NCI-H146 treated with DMSO at 0.1 percent for 48 hours (cell line): ENCODE results near the gene ME3.
A peak's percentile ranks its signal among the peaks of the same experiment; 100 is the strongest.
"Not testable (repeated sequence)": the region's sequence is repeated elsewhere in the genome, so short reads cannot be mapped to it uniquely, and the experiment has no call there.

ENCODE experiments used
- DNase-seq: peaks from one replicate; lab custom pipeline; 2025; ENCODE audit not compliant: unreplicated experiment; lab: John Stamatoyannopoulos, UW

The ME3 gene

DNA sequence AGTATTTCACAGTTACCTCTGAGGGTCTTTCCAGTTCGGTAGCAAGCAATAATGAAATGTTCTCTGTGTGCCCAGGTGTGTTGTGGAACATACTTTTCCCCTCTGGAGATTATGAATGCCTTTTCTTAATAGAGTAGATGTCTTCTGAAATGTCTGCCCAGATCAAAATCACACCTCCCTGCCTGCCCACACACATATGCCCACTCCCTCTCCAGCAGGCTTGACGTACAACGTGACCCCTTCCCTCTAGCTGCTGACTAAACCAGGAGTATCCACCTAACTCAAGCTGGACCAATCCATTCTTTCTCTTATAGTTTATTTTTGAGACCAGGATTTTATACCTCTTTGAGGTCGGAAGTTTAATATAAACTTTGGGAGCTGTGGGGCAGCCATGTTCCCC lies 48.7 kb downstream of the ME3 start:
- no peak for DNase-seq

DNA sequence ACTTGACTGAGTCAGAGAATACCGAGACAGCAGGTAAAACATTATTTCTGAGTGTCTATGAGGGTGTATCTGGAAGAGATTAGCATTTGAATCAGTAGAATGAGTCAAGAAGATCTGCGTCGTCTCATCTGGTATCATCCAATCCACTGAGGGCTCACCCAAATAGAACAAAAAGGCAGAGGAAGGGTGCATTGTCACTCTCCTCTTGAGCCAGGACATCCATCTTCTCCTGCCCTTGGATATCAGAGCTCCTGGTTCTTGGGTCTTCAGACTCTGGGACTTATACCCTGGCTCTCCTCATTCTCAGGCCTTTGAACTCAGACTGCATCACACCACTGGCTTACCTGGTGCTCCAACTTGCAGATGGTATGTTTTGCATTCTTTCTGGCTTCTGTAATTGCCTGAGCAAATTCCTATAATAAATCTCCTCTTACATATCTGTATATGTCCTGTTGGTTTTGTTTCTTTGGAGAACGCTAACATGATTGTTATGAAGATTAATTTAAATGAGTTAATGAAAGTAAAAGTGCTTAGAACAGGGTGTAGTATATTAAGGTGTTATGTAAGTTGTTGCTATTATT lies 49.3 kb downstream of the ME3 start:
- DNase-seq, result no peak

DNA sequence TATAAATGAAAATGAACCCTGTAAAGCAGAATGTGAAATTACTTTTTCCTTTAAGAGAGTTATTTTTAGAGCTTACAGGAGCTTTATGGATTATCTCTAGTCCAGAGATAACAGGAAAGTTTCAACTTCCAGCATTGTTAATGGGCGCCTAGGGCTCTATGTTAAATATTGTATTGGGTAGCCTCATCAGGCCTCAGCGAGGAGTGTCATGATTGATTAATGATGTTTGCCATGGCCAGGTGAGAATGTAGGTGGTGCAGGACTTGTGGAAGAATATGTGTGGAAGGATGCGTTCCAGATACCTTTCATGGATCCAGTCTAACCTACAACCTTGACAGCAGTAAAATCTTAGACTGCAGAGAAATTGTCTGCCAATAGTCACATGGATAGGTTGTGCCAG lies 50.6 kb downstream of the ME3 start:
- peak; percentile 43 for DNase-seq

DNA sequence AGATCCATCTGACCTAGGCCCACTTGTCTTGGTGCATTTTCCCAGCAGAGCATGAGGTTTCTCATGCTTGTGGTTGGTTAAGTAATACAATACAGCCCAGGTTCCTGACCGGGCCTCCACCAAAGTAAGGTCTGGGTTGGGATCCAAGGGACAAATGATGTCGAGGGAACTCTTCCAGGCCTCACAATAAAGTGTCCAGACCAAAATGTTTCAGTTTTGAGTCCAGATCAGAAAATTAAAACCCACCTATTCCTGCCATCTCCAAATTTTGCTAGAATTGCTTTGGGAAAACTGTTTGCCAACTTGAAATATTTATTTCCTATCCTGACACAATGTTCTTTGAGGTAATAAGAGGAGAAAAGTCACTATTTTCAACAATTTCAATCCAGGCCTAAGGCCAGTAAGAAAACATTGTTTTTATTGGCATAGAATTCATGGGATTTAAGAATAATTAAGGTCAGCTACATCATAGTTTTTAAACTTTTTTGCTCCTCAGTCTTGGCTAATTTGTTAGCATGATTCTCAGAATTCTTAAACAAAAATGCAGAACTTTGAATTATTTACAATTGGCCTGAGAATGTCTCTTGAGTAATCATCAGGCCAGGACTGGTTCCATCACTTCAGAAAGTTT lies 51.4 kb downstream of the ME3 start:
- no peak for DNase-seq

DNA sequence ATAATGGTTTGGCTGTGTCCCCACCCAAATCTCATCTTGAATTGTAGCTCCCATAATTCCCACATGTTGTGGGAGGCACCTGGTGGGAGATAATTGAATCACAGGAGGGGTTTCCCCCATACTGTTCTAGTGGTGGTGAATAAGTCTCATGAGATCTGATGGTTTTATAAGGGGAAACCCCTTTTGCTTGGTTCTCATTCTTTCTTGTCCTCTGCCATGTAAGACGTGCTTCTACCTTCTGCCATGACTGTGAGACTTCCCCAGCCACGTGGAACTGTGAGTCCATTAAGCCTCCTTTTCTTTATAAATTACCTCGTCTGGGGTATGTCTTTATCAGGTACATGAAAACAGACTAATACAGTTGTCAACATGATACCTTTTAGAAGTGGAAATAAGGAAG lies 53.0 kb downstream of the ME3 start:
- not testable (repeated sequence) for DNase-seq

DNA sequence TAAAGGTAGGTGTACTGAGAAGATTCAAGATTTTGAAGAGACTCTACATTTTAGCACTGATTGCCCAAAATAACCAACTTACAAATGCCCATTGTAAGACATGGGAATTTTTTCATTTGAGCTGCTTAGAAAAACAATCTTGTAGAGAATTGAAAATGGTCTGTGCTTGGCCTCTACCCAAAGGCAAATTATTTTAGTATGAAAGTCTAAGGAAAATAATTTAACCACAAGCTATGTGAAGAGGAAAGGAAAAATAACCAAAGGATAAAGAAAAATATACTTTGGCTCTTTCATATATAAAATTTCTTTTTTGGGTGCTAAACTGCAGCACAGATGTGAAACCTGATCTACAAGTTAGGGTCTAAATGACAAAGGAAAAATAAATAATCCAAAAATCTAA lies 54.9 kb downstream of the ME3 start:
- no peak for DNase-seq

DNA sequence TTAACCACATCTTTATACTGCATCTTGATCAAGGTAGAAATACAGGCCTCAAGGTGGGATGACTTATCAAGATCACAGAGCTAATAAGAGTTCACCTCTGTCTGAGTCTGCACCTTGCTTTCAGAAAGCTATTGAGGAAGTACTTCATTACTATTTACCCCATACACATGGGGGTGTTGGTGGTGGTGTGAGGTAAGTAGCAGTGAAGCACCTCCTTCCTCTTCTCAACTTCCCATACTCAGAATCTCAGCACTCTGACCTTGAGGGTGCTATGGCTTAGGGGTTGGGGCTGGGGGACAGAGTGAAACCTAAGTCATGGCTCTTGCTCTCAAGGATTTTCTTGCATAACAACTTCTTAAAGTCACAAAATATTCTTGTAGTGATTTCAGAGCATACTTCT lies 56.9 kb downstream of the ME3 start:
- no peak for DNase-seq

DNA sequence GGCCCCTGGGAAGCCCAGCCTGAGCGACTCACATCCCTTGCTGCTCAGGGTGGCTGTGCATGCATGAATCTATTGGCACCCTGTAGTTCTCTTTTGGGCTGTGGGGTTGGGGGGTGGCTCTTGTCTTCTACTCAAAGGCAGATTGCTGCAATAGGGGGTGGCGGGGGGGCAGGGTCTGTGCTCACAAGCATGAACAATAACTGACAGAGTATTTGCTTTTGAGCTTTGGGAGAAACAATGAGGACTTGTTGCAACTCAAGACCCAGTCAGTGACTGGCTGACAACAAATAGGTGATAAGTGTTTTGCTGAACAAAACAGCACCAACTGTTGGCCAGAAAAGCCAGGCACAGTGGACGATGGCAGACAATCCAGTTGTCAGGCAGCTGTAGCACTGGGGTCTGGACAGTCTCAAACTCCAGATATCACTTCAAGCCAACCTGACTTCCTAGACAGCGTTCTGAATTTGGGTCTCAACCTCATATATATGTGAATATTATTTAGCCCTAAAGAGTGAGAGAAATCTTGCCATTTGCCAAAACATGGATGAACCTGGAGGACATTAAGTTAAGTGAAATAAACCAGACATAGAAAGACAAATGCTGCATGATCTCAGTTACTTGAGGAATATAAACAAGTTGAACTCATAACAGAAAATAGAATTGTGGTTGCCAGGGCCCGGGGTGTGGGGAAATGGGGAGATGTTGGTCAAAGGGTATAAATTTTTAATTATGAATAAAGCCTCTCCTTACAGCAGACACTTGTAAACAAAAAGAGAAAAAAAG lies 61.7 kb downstream of the ME3 start:
- DNase-seq, result no peak

DNA sequence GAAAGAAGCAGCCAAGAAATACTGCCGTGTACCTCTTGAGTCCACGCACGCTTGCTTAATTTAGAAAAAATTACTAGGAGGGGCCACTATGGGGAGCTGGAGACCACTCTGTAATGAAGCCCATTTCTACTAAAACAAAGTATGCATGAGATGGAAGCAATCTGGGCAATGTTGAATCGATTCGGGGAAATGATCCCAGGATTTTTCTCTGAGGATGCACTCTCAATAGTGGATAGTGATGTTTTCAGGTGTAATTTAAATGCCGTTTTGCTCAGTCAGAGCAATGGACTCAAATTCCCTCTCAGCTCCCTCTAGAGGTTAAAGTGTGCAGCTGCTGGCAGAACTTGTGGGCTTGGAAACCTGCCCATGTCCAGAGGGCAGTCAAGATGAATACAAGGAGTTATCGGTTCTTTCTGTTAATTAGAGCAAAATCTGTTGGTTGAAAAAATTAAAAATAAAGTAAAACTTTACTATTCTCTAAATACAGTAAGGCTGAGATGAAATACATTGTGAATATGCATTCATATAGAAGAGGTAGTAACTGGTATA lies 64.1 kb downstream of the ME3 start:
- no peak for DNase-seq

DNA sequence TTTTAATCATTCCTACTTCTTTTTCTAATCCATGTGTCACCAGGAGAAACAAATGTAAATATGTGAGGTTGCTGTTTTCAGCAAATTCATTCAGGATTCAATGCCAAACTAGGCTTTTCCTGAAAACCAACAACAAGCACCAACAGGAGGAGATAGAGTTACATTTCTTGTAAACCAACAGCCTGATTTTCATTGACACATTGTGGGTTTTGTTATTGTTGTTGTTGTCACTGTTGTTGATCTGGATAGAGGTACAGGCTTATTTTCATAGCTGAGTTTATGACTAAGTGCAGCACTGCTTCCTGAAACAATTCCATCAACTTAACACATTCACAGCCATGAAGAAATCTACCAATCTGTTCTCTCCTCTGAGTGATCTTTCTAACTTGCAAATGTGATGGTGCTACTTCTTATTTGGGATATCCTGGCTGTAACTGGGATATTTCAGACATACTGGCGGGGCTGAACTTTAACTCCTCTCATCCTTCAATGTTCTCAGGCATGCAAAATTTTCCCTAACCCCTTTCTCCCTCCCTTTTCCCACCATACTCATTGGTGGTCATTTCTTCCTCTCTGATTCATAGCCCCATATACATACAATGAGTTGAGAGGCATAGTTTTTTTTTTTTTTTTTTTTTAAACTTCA lies 65.5 kb downstream of the ME3 start:
- no peak for DNase-seq

DNA sequence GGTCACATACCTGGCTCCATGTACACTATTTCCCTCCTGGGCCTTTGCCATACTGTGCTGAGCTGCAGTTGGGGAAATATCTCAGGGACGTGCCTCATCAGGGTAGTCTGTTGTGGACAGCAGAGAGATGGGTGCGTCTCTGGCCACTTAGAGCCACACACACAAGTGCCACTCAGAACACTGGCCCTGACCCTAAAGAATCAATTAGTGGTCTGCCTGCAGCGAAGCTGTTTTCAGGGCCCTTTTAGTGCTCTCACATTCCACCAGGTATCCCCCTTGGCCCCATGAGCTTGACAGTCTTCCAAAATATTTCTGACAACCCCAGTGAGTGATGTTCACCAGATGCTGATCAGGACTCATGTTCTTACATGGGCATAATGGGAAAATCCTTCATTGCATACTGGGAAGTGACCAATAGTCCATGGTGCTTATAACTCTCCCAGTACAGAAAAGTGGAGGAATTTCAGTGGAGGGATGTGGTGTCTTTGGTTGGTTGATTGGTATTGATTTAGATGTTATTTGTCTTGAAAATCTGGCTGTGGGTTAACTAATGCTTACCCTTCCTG lies 66.1 kb downstream of the ME3 start:
- no peak for DNase-seq

DNA sequence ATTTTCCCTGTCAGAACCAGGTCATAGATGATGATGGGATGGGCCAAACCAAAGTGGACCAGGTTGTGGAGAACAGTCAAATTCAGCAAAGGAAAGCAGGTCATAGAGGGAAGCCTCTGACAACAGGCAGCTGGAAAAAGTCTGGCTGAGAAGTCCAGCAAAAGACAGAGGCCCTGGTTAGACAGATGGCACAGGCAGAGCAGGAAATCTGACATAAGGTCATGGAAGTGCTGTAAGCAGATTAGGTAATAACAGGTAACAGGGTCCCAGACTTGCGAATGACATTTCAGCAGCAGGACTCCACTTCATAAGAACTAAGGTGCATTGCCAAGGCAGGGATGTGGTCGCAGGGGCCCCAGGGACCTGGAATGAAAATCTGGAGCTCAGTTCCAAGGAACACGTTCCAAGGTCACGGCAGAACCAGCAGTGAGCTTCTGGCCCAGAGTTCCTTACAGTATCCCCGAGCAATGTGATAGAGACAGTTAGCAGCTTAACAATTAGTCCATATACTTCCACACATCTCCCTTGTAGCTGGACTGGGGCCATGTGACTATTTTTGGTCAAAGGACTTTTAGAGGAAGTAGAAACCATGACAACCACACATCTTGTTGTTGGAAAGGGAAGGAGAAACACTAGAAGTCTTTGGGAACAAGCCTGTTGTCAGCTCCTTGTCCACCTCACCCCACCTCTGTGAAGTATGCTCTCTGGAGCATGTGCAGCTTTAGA lies 75.4 kb downstream of the ME3 start:
- no peak for DNase-seq

DNA sequence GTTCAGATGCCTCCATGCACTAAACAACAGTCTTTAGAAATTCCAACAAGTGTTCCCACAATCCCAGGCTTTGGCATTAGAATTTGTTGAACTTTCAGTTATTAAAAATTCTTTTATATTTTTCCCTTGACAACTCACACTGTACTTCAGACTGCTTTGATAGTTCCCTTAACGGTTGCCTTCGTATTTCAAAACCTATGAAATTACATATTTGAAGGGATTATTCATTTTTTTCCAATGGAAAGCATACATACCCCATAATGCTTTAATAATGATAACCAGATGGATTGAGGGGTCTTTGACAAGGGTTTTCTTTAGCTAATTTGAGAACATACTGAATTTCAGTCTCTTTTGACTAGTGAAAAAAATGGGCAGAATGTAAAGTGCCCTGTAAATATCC lies 76.5 kb downstream of the ME3 start:
- no peak for DNase-seq

DNA sequence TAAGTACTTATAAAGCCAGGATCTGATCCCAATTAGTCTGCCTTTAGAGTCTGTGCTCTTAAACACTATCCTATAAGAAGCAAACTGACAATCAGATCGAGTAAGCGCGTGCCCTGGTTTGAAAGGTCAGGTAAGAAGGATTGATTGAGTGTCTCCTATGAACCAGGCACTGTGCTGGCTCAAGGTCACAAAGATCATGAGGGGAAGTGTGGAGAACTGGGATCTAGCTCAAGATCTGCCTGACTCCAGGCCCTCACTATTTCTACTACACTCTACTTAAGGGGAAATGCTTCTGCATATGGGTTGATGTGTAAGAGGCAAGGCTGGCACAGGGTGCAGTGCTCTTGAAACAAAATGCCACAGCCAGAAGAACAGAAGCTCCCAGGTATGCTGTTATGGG lies 77.0 kb downstream of the ME3 start:
- DNase-seq, result no peak

DNA sequence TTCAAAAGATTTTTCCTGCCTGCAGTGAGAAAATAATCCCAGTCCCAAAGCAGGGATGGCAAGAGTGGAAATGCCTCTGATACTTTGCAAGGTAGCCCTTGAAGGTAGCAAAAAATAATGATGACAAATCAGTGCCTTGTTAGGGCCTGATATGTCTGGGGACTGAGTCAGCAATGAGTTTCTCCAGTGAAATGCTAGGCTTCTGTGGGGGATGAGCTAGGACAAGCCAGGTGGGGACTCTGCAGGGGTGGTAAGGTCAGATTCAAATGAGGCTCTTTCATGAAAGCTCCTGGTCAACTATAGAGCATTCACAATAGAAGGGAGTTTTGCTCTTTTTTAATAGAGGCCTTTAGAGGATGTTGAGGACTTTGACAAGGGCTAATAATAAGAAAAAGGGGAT lies 77.7 kb downstream of the ME3 start:
- no peak for DNase-seq

DNA sequence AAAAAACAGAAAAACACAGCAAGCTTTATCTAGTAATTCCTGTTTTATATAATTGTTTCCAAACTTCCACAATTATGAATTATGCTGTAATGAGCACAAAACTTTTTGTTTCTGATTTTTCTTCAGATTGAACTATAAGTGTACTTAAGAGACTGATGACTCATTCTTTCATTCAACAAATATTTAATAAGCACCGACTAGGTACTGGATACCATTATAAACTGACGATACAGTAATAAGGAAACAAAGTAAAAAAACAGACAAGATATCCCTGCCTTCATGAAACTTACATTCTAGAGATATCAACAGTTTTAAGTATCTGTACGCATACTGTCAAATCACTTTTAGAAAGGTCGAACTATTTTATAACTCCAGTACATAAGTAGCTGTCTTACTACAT lies 78.6 kb downstream of the ME3 start:
- no peak for DNase-seq

DNA sequence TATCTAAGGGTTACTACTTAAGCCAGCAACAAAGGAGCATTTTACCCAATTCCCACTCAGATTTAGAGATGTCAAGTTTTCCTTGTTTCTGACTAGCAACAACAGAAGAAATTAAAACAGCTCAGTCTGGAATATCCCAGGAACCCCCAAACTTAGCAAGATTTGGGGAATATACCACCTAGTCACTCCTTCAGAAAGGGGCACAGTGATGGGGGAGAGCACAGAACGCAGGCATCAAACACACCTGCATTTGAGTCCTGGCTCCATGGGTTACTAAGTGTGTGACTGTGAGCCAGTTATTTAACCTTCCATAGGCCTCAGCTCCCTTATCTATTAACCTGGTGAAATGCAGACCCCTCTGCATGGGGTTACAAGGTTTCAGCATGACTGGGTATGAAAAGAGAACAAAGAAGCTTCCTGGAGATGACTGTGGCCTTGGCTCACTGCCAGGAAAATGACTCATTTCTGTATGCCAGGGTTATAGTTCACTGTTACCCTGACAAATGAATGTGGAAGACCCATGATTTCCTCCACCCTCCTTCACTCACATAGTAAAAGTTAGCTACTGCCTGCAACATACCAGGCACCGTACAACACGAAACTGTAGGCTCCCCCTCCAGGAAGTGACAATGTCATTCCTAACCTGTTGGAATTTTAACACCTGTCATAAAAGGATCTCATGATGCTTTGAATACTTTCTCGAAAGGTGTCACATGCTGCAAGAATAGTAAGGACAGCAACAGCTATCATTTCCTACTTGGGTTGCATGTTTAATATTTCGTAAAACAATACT lies 79.6 kb downstream of the ME3 start:
- DNase-seq, result peak; percentile 78

DNA sequence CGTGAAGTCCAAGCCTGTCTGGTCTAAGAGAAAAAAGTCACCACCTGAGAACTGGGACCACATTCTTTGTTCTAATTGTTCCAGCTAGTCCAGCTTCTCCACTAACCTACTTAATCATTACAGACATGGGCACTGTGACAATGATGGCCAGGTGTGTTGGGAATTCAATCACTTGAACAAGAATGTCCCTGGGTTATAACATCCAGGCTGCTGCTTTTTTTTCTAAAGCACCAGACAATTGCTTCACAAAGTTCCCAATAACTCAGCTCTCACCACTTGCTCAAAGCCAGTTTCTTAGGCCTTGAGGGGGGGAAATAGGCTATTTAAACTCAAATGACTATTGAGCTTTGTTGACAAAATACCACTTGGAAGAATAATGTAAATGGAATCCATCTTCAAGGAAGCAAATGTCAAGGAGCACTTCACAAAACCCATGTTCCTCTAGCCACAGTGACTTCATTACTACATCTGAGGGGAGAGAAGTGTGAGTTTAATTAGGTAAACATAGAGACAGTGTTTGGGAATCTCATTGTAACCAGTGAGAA lies 80.3 kb downstream of the ME3 start:
- no peak for DNase-seq

DNA sequence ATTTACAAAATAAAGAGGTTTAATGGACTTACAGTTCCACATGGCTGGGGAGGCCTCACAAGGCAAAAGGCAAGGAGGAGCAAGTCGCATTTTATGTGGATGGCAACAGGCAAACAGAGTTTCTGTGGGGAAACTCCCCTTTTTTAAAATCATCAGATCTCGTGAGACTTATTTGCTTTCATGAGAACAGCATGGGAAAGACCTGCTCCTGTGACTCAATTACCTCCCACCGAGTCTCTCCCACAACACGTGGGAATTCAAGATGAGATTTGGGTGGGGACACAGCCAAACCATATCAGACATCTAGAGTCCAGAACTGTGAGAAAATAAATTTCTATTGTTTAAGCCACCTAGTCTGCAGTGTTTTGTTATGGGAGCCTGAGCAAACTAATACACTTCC lies 80.8 kb downstream of the ME3 start:
- DNase-seq, result no peak
